GM18907 (cell line): ENCODE data around the gene SUGT1.
"Not testable (repeated sequence)": the region's sequence is repeated elsewhere in the genome, so short reads cannot be mapped to it uniquely, and the experiment has no call there.

Experiments used
- ATAC-seq: cut with Tn5 transposase; IDR thresholded peaks from one replicate; pipeline ENCODE4 v1.9.1; 2021; ENCODE audit warnings: mild to moderate bottlenecking, moderate library complexity; ENCODE audit not compliant: unreplicated experiment

Gene SUGT1

GRCh38 chr13:52652196-52652979 lies at the start of gene SUGT1:
TSS of gene SUGT1 (plus strand) at chr13:52652836. CDS start at chr13:52652921, 85 bp downstream.
- peak; percentile 96 for ATAC-seq

GRCh38 chr13:52603316-52603715 lies 49.3 kb upstream of the SUGT1 start:
- not testable (repeated sequence) for ATAC-seq

DNA sequence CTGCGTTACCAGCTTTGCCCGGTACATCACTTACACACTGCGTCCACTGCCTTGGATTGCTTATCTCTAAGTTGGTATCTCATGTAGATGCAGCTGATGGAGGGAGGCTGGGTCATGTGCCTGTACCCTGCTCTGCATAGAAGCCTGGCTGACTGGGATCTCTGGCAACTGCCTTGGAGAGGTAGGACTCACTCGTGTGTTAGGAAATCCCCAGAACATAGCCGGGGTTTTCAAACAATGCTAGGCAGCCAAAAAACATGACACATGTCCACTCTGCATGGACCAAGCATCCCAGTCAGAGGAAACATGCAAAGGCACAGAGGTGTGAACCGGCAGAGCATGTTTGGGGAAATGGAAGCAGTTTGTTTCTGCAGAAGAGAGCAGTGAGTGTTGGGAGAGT lies 46.5 kb upstream of the SUGT1 start:
- ATAC-seq = not testable (repeated sequence)

- not testable (repeated sequence) for ATAC-seq
These were observed 45.8 kb upstream of the SUGT1 start for GRCh38 chr13:52606795-52607194.

DNA sequence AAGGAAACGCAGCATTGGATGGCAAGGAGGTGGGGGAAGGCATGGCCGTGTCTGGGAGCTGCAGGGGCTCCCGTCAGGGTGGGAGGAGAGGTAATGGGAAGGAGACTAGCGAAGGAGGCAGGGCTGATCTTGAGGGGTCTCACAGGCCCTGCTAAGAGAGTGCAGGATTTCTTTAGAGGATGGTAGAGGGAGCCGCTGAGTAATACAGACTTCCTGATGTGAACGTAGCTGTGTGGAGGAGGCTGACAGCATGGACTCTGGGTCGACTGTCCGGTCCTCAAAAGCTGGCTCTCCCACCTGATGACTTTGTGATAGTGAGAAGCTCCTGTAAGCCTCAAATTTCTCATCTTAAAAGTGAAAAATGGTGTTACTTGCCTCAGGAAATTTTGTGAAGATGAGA lies 44.5 kb upstream of the SUGT1 start:
- not testable (repeated sequence) for ATAC-seq

- ATAC-seq = peak; percentile 62
These were observed 43.5 kb upstream of the SUGT1 start for GRCh38 chr13:52609013-52609606.

DNA sequence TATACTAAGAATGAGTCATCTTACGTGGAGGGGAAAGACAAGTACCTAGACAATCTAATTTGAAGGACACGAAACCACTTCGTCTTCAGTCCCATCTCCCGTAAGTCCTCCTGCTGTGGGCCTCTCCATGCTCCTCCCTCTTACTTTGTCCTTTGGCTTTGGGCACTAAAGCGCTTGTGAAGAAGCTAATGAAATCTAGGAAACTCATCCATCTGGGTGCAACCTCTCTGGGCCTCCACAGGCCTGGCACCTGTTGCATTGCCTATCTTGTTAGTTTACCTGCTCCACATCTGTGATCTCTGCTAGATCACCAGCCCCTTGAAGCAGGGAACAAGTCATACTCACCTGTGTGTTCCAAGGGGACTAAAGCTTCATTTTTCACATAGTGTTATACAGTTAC lies 42.5 kb upstream of the SUGT1 start:
- not testable (repeated sequence) for ATAC-seq

DNA sequence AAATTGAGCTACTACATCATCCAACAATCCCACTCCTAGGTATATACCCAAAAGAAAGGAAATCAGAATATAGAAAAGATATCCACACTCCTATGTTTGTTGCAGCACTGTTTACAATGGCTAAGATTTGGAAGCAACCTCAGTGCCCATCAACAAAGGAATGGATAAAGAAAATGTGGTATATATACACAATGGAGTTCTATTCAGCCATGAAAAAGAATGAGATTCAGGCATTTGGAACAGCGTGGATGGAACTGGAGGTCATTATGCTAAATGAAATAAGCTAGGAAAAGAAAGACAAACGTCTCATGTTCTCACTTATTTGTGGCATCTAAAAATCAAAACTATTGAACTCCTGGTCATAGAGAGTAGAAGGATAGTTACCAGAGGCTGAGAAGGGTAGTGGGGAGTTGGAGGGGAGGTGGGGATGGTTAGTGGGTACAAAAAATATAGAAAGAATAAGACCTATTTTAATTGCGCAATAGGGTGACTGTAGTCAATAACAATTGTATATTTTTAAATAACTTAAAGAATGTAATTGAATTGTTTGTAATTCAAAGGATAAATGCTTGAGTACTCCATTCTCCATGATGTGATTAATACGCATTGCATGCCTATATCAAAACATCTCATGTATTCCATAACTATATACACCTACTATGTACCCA lies 37.4 kb upstream of the SUGT1 start:
- no peak for ATAC-seq

GRCh38 chr13:52615812-52616211 lies 36.8 kb upstream of the SUGT1 start:
- no peak for ATAC-seq

- peak; percentile 98 for ATAC-seq
These were observed 35.3 kb upstream of the SUGT1 start for GRCh38 chr13:52617070-52618060.

DNA sequence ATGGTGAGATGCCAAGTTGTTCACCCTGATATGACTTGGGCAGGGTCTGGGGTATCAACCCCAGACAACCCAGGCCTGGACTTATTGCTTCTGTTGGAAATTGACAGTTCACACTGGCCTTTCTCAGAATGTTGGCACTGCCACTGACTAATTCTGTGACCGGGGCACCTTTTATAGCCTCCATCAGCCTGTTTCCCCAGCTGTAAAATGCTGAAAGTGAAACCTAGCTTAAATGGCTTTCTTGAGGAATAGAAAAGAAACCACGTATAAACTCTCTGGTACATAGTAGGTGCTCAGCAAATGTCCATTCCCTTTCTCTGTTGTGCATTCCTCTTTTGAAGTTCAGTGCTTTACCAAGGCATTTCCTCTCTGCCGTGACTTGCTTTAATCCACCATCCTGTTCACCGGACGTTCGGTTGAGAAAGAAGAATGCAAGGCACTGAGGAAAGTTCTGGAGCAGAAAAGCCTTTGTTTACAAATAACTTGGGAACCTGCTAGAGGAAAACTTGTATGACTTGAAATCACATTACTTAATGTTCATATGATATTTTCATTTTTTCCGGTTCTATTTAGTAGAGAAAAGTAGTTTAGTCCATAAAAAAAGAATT lies 21.4 kb upstream of the SUGT1 start:
- peak; percentile 73 for ATAC-seq

GRCh38 chr13:52638666-52639328 lies 13.8 kb upstream of the SUGT1 start:
- no peak for ATAC-seq

- no peak for ATAC-seq
These were observed 10.5 kb upstream of the SUGT1 start, which contains the start of gene HNRNPA1L2 for GRCh38 chr13:52642131-52642530. TSS of gene HNRNPA1L2 (plus strand) at chr13:52642431. CDS start at chr13:52642493, 62 bp downstream.

- ATAC-seq = no peak
These were observed 8.5 kb upstream of the SUGT1 start for GRCh38 chr13:52644108-52644507.

DNA sequence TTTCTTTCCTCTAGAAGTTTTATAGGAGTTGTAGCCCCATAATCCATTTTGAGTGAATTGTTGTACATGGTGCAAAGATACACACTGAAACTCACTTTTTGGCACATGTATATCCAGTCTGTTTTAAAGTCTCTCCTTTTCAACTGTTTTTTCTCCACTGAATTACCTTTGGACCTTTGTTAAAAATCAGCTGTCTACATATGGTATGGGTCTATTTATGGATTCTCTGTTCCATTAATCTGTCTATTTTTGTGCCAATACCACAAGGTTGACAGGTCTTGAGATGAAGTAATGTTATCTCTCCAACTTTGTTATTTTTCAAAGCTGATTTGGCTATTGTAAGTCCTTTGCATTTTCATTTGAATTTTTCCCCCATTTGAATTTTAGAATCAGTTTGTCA lies 5.7 kb upstream of the SUGT1 start:
- no peak for ATAC-seq

- ATAC-seq = no peak
These were observed 1.9 kb upstream of the SUGT1 start for GRCh38 chr13:52650731-52651130.

DNA sequence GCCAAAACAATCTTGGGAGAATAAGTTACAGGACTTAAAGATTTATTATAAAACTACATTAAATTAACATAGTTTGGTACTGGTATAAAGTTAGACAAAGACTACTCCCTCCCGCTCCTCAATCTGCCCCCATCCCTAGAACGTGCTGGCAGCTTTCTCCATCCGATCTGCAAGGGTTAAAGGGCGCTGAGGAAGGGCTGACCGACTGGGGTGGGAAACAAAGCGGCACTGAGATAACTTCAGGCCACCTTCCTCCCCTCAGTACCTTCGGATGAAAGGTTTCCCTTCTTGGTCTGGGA lies 790 bp upstream of the SUGT1 start:
- peak; percentile 24 for ATAC-seq

- ATAC-seq = peak; percentile 46
These were observed 306 bp downstream of the SUGT1 start for GRCh38 chr13:52652980-52653303.

DNA sequence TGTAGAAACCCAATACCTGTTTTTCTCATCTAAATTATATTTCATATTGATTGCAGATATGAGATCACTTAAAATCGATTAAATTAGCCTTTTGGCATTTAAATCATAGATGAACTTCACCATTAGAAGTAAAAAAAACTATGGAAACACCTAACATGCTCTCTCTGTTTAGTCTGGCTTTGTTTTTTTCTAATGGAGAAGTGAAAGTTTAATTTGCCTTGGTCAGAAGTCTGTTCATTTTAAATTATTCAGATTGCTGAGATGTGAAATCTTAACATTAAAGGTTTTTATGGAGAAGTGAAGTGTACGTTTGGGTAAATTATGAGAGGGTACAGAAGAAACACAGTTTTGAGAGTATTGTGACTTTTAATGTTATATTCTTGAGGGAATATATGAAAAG lies 6.7 kb downstream of the SUGT1 start:
- no peak for ATAC-seq

- ATAC-seq = no peak
These were observed 11.6 kb downstream of the SUGT1 start for GRCh38 chr13:52664272-52664671.
